Measurements from ENCODE around the gene ZSCAN20.

The ZSCAN20 gene

DNA sequence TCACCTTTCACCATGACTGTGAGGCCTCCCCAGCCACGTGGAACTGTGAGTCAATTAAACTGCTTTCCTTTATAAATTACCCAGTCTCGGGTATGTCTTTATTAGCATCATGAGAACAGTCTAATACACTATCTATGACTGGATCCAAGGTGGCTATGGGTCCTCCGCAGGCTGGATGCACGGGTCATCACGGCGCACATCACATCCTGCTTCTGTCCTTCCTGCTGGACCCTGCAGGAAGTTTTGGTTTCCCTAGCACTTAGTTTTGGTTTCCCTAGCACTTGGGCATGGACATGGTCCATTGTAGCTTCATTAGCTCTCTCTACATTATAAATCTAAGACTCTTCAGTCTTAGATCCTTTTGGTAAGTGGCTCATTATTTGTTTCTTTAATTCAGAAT is 27.3 kb upstream of the ZSCAN20 start:
- DNase-seq: no peak

DNA sequence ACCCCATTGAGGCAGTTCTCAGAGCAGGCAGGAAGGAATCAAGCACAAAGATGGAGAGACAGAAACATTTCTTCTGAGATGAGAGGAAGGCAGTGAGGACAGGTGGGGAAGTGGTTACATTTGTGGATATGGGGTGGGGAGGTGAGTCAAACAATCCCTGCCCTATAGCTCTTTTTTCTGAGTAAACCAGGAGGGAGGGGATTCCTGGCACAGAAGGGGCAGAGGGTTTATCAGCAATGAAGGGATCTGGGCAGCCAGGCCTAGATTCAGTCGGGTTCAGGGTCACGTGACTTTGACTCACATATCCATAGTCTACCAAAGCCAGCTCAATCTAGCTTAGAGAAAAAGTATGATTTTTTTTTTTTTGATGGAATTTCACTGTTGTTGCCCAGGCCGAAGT is 25.9 kb upstream of the ZSCAN20 start:
- no peak for DNase-seq

DNA sequence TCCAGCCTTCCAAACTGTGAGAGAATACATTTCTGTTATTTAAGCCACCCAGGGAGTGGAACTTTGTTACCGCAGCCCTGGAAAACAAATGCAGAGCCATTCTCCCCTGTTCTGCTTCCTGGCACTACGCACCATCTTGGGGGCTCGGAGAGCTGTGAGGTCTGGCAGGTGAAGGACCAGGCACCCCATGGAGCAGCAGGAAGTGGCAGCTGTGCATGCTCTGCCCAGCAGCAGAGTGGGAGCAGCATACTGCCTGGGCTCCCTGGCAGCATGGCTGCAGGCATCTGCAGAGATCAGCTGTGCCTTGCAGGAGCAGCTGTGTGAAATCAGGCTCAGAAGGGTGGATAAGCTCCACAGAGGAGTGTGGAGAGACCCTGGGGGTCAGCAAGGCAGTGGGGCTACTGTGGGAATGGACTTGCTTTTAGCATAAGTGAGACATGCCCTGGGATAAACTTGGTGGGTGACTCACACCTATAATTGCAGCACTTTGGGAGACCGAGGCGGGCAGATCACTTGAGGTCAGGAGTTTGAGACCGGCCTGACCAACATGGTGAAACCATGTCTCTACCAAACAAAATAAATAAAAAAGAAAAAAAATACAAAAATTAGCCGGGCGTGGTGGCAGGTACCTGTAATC is 17.7 kb upstream of the ZSCAN20 start:
- DNase-seq: no peak

DNA sequence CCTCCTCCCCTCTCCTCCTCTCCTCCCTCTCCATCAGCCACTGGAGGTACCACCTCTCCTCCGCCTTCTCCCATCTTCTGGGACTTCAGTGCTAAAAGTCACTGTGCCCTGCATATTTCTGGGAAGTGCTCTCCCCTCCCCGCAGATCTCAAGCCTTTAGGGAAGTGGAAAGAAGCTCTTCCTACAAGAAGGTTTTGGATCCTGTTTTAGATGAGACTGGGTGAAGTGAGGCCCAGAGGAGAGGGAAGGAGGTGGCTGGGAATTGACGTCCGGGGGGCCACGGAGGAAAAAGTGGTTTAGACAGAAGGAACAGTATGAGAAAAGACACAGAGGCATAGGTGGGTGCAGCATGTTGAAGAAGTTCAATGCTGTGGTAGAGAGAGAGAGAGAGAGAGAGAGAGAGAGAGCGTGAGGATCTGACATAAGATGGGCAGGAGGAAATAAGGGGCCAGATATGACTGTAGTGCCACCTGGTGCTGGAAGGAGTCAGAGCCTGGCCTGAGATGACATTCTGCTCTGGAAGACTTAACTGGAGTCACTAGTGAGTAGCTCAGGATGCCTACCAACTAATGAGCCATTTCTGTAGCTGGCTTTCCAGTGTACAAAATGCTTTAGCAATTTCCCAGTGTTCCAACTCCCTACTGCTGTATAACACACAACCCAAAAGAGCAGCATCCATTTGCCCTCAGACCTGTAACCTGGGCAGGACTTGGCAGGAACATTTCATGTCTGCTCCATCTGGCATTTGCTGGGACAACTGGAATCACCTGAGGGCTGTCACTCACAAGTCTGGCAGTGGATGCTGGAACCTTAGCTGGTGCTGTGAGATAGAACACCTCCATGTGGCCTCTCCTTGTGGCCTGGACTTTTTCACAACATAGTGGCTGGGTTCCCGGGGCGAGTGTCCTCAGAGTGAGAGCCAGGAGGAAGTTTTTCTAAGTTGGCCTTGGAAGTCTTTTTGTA is 16.6 kb upstream of the ZSCAN20 start:
- DNase-seq: peak; percentile 26

DNA sequence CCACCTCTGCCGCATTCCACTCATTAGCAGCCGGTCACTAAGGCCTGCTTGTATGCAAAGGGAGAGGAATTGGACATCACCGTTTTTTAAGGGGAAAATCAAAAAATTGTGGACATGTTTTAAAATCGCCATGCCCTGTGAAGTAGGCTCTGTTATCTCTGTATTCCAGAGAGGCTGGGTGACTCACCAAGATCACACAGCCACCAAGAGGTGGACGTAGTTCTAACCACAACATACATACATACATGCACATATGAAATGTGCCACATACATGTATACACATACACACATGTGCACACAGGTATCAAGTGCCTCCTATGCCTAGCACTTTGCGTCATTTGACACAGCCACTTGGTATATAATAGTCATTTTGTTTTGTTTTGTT is 16.0 kb upstream of the ZSCAN20 start:
- no peak for DNase-seq

- no peak for DNase-seq
Measured at GRCh38 chr1:33459691-33460090, 12.8 kb upstream of the ZSCAN20 start.

- DNase-seq: no peak
Measured at GRCh38 chr1:33460144-33460543, 12.3 kb upstream of the ZSCAN20 start.

GRCh38 chr1:33460947-33461629 is 11.4 kb upstream of the ZSCAN20 start:
- DNase-seq: no peak

- DNase-seq: no peak
Measured at GRCh38 chr1:33462405-33463164, 9.9 kb upstream of the ZSCAN20 start.

GRCh38 chr1:33464552-33464951 is 7.9 kb upstream of the ZSCAN20 start:
- DNase-seq: no peak

GRCh38 chr1:33465316-33465715 is 7.1 kb upstream of the ZSCAN20 start:
- DNase-seq: no peak

- no peak for DNase-seq
Measured at GRCh38 chr1:33466159-33466558, 6.3 kb upstream of the ZSCAN20 start.

DNA sequence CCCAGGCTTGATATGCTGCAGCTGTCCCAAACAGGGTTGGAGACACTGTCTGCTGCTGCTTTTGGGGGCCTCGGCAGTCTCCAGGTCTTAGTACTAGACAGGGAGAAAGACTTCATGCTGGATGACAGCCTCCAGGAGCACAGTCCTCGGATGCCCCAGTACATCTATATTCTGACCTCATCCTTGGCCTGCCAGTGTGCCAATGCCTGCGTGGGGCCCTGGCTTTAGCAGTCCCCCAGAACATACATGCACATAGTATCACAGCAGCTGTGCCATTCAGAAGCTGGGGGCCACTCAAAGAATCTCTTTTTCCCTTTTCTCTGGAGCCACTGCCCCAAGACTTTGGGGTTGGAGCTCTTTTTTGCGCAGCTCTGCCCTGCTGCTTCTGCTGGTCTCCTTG is 4.4 kb upstream of the ZSCAN20 start:
- no peak for DNase-seq

- no peak for DNase-seq
Measured at GRCh38 chr1:33468531-33468930, 3.9 kb upstream of the ZSCAN20 start.

DNA sequence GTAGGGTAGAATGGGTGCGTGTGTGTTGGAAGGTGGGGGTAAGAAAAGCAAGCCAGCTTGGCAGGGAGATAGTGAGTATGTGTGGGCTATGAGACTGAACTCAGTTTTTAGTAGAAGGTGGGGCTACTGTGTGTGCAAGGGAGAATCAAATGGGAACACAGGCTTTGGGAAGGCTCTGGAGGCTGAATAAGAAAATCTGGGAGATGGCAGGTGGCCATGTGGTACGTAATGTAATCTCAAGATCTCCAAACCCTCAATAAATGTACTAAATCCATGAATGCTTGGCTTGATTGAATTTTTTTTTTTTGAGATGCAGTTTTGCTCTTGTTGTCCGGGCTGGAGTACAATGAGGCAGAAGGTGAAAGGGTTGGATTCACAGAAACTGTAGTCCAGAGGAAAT is 3.5 kb upstream of the ZSCAN20 start:
- no peak for DNase-seq

DNA sequence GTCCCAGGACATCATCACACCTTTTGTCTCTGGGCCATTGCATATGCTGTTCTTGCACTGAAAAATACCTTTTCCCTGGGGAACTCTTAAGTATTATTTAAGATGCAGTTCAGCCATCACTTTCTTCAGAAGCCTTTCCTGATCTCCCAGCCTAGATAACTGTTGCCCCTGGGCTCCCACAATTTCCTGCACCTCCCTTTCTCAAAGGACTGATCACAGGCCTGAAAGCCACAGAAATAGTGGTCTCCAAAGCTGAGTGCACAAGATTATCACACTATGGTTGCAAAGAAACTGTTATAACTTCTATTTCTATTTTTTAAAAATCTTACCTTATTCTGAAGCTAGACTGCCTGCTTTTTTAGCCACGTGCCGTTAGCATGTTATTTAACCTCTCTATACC is 2.8 kb upstream of the ZSCAN20 start:
- DNase-seq: no peak

GRCh38 chr1:33470495-33471012 is 1.9 kb upstream of the ZSCAN20 start:
- DNase-seq: peak; percentile 71

GRCh38 chr1:33471416-33471815 is 1.0 kb upstream of the ZSCAN20 start:
- DNase-seq: no peak

- no peak for DNase-seq
Measured at GRCh38 chr1:33473900-33474299, 1.5 kb downstream of the ZSCAN20 start.

GRCh38 chr1:33477451-33477850 is 5.0 kb downstream of the ZSCAN20 start:
- DNase-seq: no peak

DNA sequence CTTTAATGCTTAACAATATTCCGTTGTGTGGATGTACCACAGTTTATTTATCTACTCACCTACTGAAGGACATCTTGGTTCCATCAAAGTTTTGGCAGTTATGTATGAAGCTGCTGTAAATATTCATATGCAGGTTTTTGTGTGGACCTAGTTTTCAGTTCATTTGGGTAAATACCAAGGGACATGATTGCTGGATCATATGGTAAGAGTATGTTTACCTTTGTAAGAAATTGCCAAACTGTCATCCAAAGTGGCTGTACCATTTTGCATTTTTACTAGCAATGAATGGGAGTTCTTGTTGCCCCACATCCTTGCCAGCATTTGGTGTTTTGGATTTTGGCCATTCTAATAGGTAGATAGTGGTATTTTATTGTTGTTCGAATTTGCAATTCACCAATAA is 10.0 kb downstream of the ZSCAN20 start:
- DNase-seq: no peak

DNA sequence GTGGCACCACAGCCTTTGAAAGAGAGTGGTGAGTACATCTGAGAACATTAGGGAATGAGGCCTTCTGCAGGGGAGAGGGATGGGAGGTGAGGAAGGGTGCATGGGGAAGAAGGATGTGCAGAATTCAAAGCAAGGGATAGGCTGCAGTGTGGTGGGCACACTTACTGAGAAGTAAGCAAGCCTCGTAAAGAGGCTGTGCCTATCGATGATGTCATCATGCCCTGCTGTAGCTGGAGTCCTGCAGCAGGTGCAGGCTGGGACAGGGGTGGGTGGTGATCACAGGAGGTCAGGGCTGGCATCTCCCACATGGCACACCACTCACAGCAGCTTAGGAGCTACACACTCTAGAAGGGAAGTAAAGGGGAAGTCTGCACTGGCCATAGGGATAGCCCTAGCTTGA is 16.2 kb downstream of the ZSCAN20 start:
- DNase-seq: no peak

- no peak for DNase-seq
Measured at GRCh38 chr1:33494929-33495328, 22.5 kb downstream of the ZSCAN20 start.

All from NCI-H187 treated with DMSO at 0.1 percent for 48 hours (cell line).